Adrenal gland (tissue), 5 donors: Measurements from ENCODE around the gene FAM53B.

Experiments
- POLR2A ChIP-seq, 2 donors: fragments of 450-650 bp; IDR thresholded peaks; one replicate each; pipeline ENCODE4 v1.6.1; 2017; ENCODE audit warnings: antibody characterized with exemption in 2 of 2, mild to moderate bottlenecking in 2 of 2, moderate library complexity in 1 of 2
- TF ChIP-seq, protein P1 (sequence below), 6 experiments: fragments of 450-650 bp in 4 of 6; fragments of 200-600 bp in 2 of 6; sonication (generic) in 1 of 6; IDR thresholded peaks; 1 replicate in 5 of 6; 2 replicates in 1 of 6; pipeline versions ENCODE4 v1.5.1 to v1.8.0; 2016 to 2021; ENCODE audit warnings: antibody characterized with exemption in 6 of 6, mild to moderate bottlenecking in 2 of 6, moderate library complexity in 1 of 6
- donor health status: DM: no; HTN: no; CAD: no.

GRCh38 chr10:124717041-124717757, 27.0 kb downstream of the FAM53B start:
- TF ChIP-seq POLR2A (IDR thresholded peaks at IDR 0.05), result no peak
- TF ChIP-seq, protein P1, sequence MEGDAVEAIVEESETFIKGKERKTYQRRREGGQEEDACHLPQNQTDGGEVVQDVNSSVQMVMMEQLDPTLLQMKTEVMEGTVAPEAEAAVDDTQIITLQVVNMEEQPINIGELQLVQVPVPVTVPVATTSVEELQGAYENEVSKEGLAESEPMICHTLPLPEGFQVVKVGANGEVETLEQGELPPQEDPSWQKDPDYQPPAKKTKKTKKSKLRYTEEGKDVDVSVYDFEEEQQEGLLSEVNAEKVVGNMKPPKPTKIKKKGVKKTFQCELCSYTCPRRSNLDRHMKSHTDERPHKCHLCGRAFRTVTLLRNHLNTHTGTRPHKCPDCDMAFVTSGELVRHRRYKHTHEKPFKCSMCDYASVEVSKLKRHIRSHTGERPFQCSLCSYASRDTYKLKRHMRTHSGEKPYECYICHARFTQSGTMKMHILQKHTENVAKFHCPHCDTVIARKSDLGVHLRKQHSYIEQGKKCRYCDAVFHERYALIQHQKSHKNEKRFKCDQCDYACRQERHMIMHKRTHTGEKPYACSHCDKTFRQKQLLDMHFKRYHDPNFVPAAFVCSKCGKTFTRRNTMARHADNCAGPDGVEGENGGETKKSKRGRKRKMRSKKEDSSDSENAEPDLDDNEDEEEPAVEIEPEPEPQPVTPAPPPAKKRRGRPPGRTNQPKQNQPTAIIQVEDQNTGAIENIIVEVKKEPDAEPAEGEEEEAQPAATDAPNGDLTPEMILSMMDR (IDR thresholded peaks at IDR 0.05), result no peak
